Measurements from ENCODE around the gene OLR1.
A peak's percentile ranks its signal among the peaks of the same experiment; 100 is the strongest.
"Not testable (repeated sequence)": the region's sequence is repeated elsewhere in the genome, so short reads cannot be mapped to it uniquely, and the experiment has no call there.

OLR1 gene

DNA sequence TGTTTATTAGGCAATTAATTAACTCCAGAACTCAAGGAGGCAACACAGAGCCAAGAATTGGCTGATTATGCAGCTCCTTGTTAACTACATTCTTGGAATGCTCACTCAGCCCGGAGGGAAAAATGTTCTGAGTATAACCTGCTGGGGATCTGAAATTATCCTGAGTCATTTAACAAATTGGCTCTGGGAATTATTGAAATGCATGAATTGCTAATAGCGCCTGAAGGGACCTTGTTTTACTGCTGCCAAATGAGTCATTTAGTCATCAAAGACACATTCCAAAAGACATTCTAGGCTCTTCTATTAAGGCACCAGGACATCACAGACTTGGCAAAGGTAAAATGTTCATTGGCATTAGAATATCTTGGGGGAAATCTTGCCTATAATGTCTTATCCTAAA, 19.9 kb upstream of the OLR1 start:
- no peak for DNase-seq (ENCODE audit: low read depth in 1 of 2, low spot score in 1 of 2)

DNA sequence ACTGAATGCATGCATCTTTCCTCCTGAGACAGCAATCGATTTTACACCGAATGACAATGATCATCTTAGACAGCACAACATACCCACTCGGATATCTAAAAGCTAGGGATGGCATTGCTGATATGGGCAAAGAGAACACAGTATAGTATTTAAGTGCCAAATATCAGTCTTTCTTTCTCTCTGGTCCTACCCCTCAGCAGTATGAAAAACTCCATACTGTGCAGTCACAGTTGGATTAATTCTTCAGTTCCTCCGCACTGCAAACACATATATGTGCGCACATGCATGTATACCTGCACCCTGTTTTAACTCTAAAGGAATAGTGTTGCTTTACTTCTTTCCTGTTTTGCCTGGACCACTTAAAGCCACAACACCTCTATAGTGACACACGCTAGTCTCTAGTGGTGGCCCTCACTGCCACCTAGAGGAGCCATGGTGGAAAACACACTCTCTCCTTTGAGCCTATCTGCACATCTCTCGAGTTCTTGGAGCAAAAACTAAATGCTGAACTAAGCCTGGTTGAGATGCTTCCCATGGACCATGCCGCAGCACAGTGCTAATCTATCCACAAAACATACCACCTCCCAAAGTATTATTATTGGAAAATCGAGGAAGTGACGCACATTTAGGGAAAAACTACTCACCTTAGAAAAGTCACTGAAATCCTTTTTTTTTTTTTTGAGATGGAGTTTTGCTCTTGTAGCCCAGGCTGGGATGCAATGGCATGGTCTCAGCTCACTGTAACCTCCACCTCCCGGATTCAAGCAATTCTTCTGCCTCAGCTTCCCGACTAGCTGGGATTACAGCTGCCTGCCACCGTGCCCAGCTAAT, 18.8 kb upstream of the OLR1 start:
- peak in 1 of 2 donors; percentile 8 for DNase-seq (ENCODE audit: low read depth in 1 of 2, low spot score in 1 of 2)

DNA sequence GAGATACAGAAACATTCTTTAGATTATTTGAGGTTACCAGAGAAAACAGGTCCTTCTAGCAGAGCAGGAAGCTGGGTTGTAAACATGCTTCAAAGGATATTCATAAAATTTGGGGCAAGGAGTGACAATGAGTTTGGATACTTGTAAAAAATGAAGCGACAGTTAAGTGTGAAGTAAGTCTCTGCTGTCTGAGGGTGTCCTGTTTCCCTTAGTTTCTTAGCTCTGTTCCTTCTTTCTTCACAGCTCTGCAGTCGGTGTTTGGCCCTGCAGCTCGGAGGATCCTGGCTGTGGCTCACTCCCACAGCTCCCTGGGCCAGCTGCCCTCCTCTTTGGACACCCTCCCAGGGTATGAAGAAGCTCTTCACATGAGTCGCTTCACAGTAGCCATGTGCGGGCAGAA, 17.7 kb upstream of the OLR1 start:
- no peak for DNase-seq (ENCODE audit: low read depth in 1 of 2, low spot score in 1 of 2)

DNA sequence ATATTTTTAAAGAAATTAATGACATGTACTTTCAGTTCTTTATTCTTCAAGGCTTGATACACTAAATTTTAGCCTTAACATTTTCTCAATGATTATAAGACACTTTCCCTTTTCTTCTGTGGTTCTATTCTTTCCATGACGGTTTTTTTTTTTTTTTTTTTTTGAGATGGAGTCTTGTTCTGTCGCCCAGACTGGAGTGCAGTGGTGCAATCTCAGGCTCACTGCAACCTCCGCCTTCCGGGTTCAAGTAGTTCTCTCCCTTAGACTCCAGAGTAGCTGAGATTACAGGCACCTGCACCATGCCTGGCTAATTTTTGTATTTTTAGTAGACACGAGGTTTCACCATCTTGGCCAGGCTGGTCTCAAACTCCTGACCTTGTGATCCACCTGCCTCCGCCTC, 15.0 kb upstream of the OLR1 start:
- DNase-seq (ENCODE audit: low read depth in 1 of 2, low spot score in 1 of 2), result not testable (repeated sequence)

DNA sequence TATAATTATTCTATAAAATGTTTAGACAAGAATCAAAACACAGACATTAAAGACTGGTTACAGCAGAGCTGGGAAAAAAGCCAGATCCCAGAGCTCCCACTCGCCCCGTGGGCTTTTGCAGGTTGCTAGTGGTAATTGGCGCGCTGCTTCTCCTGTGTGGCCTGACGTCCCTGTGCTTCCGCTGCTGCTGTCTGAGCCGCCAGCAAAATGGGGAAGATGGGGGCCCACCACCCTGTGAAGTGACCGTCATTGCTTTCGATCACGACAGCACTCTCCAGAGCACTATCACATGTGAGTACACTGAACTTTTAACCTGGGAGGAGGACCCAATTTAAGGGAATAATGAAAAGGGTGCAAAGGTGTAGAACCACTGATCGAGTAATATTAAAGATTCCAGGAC, 14.4 kb upstream of the OLR1 start:
- no peak for DNase-seq (ENCODE audit: low read depth in 1 of 2, low spot score in 1 of 2)

DNA sequence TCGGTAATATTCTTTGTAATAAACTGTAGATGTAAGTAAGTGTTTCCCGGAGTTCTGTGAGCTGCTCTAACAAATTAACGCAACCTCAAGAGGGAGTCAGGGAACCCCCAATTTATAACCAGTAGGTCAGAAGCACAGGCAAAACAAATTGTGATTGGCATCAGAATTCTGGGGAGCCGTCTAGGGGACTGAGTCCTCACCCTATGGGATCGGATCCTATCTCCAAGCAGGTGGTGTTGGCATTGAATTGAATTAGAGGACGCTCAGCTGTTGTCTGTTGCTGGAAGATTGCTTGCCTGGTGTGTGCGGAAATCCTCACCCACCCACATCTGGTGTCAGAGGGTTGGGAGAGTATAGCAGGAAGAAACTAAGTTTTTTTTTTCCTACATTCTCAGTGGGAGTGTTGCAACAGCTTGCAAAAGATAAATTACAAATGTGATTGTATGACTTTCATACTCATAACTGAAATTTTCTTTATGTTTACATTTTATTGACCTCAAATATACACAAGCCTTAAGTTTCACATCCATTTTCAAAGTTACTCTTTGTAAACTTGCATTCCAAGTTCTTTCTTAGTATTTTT, 12.4 kb upstream of the OLR1 start:
- DNase-seq (ENCODE audit: low read depth in 1 of 2, low spot score in 1 of 2), result no peak

DNA sequence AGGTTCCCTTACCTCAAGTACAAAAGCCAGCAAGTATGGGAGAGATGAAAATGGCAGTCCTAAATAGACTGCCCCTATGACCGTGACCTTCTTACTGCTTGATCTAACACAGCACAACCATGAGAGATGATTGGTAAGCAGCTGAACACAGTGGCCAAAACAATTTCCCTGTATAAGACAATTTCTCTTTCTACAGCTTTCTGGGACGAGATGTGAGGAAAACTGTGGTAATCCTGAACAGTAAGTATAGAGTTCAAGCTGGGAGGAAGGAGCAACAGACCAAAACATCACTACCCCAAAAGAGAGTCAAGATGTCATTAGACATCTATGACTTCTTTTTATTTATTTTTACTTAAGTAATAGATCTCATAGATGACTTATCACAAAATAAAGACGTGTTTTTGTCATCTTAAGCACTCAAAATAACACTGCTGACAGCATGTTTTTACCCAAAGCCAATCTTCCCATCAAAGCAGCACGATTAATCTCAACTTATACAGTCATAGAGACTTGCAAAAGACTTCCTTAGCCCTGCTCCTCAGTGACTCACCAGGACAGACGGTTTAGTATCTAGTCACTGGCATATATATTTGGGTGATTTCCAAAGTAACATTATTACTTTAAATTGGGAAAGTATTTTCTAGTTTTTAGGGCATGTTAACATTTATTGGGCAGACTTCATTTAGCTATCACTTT, 10.6 kb upstream of the OLR1 start:
- DNase-seq (ENCODE audit: low read depth in 1 of 2, low spot score in 1 of 2), result no peak

DNA sequence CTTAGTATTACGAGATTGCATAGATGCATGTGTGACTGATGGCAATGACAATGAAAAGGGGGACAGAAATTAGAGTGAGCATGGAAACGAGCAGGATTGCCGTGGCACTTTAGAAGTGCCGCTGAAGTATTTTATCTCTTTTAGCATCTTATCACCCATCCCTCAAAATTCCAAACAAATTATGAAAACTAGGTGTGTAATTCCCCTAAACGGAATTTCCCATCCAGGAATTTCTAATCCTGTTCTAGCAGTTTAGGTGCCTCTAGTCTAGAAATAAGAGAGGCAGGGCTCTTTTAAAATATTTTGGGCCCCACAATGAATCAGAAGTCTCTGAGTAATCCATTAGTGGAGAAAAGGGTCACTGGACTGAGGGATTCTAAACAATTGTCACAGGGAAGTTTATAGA, 7.8 kb upstream of the OLR1 start:
- DNase-seq (ENCODE audit: low read depth in 1 of 2, low spot score in 1 of 2), result no peak

DNA sequence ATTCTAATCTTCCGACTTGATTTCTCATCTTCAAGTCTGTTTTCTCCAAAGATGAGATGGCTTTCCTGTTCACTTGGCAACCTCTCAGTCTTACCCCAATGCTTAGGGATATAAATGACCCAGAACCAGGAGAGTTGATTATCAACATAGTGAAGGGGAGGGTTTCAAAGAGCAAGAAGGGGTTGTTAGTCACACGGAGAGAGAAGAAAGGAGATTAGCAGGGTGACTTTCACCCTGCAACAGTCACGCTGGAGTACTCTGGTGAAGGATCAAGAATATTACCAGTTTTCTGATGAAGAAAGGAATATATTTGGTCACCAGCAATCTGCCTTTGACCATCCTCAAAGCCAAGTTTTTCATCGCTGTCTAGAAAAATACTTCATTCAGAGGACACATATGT, 6.9 kb upstream of the OLR1 start, which contains the start of gene TMEM52B:
TMEM52B (plus strand) TSS at position 212 of the 400 bp plus-strand sequence. CDS start 543 bp downstream, outside the sequence.
- no peak for DNase-seq (ENCODE audit: low read depth in 1 of 2, low spot score in 1 of 2)

DNA sequence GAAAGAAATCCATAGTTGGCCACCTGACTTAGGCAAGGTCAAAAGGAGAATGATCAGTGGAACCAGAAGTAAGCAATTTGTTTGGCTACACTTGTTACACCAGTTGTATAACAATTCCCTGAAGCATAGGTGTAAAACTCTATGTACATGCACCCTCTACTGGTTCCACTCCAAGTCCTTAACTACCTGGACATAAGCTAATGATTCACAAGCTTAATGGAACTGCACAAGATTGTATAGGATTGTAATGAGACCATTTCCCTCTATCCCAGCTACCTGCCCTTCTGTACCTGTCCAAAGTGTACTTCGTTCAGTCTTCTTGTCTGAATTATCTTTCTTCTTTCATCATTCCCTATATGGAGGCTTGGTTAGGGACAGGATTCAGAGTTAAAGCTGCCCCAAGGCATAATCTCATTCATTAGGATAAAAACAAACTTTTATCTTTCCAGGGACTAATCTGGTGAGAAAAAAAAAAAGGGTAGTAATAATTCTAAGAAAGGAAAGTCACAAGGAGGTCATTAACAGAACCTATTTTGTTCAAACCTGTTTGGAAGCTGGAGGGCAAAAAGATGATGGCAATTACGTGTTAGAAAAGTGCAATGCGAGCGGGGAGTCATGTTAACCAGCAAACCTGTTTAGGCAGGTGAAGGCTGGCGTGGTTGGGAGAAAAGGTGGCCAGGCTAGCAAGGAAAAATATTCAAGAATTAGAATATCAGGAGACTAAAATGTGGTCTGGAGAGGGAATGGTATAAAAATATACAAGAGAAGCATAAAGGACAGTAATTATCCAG, 4.1 kb upstream of the OLR1 start:
- DNase-seq (ENCODE audit: low read depth in 1 of 2, low spot score in 1 of 2), result no peak

DNA sequence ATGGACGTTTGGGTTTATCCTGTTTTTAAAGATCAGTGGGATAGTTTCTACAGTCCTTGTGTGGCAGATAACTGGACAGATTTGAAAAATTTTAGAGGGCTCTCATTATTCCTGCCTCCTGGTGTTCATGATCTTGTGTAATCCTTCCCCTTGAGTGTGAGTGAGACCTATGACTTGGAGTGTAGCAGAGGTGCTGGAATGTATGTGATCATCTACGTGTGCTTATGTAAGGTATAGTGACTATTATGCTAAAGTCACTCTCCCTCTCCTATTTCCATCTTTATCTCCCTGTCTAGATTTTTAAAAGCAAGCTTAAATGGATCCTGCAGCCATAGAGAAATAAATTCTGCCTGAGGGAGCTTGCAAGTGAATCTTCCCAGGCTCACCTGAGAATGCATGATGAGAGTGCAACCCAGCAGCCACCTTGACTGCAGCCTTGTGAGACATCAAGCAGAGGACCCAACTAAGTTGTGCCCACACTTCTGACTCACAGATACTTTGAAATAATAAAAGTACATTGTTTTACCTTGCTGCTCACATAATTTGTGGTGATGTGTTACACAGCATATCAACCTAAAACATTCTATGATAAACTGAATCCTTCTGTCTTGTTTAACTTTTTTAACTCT, 3.2 kb upstream of the OLR1 start:
- no peak for DNase-seq (ENCODE audit: low read depth in 1 of 2, low spot score in 1 of 2)

DNA sequence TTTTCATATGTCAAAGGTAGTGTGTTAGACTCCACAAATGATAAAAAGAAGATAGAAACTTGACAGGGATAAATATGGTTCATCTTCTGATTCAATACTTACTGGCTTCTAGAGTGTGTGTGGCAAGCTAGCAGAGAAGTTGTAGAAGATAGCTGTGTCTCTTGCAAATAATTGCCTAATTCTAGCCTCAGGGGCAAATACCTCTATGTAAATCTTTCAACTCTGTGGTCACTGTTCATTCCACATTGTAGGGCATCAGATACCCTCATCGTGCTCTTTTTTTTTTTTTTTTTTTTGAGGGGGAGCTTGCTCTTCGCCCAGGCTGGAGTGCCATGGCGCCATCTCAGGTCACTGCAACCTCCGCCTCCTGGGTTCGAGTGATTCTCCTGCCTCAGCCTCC, 1.7 kb downstream of the OLR1 start:
- no peak for DNase-seq (ENCODE audit: low read depth in 1 of 2, low spot score in 1 of 2)

DNA sequence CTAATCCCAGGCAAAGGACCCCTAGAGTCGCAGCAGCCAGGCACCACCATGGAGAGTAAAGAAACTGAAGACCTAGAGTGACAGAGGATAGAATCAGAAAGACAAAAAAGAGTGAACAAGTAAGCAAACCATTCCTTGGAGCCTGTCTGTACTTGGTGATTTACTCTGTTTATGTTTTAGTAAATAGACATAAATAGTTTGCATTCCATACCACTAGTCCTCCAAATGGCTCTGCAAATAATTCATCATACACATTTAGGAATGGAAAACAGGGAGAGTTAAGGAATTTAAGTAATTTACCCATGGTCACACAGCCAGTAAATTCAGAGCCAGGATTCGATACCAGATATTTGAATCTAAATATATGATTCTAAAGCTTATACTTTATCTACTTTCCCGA, 2.8 kb downstream of the OLR1 start:
- no peak for DNase-seq (ENCODE audit: low read depth in 1 of 2, low spot score in 1 of 2)

DNA sequence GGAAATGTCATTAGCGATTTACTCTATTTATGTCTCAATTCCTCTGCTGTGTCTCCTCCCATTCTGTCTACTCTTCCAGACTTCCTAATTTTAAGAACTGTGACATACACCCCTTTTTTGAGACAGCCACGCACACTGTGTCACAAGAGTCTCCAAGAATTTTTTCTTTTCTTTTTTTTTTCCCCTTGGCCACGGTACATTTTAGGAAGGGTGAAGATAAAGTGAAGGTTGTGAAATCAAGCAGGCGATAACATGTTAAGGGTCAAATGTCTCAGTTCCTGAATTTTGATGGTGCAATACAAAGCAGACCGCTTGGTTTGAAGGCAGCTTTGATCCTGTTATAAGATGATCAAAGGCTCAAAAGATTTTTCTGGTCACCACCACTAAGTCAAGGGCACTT, 4.3 kb downstream of the OLR1 start:
- DNase-seq (ENCODE audit: low read depth in 1 of 2, low spot score in 1 of 2), result no peak

DNA sequence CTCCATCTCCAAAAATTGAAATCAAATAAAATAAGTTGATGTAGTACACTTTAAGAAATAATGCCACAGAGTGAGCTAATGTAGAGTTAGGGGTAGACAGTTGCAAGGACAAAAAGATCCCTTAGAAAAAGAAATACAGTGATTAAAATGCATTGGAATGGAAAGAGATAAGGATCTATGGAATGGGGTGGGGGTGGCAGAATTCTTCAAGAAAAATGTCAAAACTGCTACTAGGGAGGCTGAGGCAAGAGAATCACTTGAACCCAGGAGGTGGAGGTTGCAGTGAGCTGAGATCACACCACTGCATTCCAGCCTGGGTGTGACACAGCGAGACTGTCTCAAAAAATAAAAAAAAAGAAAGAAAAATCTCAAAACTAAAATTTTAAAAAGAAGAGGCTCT, 6.5 kb downstream of the OLR1 start:
- no peak for DNase-seq (ENCODE audit: low read depth in 1 of 2, low spot score in 1 of 2)

DNA sequence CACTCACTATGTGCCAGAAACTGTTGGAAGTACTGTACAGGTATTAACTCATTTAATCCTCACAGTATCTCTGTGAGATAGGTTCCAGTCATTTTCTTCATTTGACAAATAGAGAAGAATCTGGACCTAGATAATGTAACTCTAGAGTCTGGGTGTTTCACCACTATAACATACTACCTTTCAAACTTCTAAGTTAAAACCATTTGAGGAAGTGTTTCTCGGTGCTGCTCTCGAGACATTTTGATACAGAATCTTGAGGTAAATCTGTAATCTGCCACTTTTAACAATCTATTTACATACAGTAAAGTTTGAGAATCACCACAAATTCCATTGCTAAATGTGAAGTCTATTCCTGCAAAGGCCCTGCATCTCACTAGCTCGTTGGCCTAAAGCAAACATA, 8.8 kb downstream of the OLR1 start:
- DNase-seq (ENCODE audit: low read depth in 1 of 2, low spot score in 1 of 2), result no peak

DNA sequence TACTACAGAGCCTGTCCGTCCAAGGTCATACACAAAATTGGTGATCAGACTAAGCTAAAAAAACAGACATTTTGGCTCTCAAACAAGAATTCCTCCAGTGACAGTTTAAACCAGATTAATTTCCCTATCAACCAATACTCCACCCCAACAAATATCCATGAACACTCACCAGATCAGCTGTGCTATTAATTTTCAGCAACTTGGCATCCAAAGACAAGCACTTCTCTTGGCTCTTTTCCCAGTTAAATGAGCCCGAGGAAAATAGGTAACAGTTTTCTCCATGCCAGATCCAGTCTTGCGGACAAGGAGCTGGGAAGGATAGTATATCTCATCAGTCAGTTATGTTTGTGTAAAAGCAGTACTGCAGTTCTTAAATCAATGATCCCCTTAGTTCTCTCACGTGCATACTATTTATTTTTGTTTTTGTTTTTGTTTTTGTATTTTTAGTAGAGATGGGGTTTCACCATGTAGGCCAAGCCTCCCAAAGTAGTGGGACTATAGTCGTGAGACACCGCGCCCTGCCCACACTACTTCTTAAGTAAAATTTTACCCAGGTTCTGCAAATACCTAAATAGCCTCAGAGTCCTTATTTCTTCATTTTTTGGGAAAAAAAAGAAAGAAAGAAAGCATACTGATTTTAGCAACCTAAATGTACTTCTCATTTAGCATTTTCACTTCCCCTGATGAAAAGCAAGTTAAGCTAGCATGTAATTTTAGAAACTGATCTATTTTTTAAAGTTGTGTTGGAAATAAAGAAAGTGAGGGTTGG, 11.1 kb downstream of the OLR1 start:
- DNase-seq (ENCODE audit: low read depth in 1 of 2, low spot score in 1 of 2), result no peak

DNA sequence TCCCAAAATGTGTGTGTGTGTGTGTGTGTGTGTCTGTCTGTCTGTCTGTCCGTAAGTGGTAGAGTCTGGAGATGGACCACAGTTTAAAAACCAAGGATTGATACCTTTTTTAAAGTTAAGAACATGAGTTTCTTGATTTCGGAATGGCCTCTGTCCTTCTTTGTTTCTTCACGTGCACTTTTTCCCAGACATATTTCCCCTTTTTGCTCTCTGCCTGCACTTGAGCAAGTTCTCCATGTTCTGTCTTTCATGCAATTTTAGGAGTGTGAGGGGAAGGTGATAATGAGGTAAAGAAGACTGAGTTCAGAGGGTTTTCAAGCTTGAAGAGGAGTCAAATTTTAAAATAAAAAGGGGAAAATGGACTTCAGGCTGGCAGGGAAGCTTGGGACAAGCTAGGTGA, 12.7 kb downstream of the OLR1 start:
- no peak for DNase-seq (ENCODE audit: low read depth in 1 of 2, low spot score in 1 of 2)

DNA sequence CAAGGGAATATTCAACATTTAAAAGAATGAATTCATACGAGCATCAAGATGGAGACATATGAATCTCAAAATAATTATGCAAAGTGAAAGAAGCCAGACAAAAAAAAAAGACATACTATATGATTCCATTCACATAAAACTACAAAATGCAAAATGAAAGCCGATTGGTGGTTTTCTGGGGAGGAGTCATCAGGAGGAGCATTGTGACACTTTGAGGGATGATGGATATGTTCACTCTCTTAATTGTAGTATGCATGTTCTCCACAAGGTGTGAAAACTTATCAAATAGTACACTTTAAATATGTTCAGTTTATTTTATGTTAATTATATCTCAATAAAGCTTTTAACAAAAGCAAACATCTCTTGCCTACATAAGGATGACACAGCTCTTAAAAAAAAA, 13.5 kb downstream of the OLR1 start:
- DNase-seq (ENCODE audit: low read depth in 1 of 2, low spot score in 1 of 2), result no peak

DNA sequence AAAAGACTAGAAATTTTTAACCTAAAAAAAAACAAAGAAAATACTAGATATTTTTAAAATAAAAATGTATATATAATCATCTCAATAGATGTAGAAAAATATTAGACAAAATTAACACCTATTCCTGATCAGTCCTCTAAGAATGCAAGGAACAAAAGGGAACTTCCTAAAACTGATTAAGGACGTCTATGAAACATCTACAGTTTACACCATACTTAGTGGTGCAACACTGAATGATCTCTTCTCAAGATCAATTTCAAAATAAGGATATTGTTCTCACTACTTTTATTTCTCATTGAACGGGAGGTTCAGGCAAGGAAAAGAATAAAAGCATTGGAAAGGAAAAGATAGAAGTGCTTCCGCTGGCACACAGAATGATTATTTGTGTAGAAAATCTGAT, 16.0 kb downstream of the OLR1 start:
- no peak for DNase-seq (ENCODE audit: low read depth in 1 of 2, low spot score in 1 of 2)

Measured in activated T-helper 1 cell treated with anti-CD3 and anti-CD28 coated beads, Interleukin-2, amount 50 U/mL, for 16 hours (primary cell).